ENCODE data around the gene SEC16A.

SEC16A gene

GRCh38 chr9:136474021-136474640 lies 8.7 kb downstream of the SEC16A start:
- Histone ChIP-seq H2AFZ (ENCODE audit: low read depth) (no peak overlapping the region), H3K4me2 (no peak overlapping the region), H3K9ac (no peak overlapping the region), H3K36me3 (ENCODE audit: insufficient read depth) (peaks cover 4% of the 10 kb centered on the region; the same call in 1 of the 2 replicates), H3K79me2 (ENCODE audit: insufficient read depth, low read depth) (peaks cover 15% of the 10 kb centered on the region), H3K4me1 (ENCODE audit: low read depth, poor library complexity, severe bottlenecking) (no peaks in the 10 kb centered on the region), H3K27me3 (ENCODE audit: insufficient read depth, low read depth) (no peaks in the 10 kb centered on the region), H4K20me1 (ENCODE audit: insufficient read depth) (0 out of 2 replicates have a peak, but pooled peaks cover 9% of the 10 kb centered on the region), H3K27ac (no peak overlapping the region), H3K4me3 (IDR thresholded peaks at IDR 0.05; ENCODE audit: insufficient read depth, low read depth, low read length) (no peak overlapping the region)
- no peak for TF ChIP-seq CTCF (conservative IDR thresholded peaks at IDR 0.05; ENCODE audit: low read depth, low read length)

- H3K27ac ChIP-seq, result no peak overlapping the region
- no peak overlapping the region for H2AFZ ChIP-seq (ENCODE audit: low read depth)
- H3K4me2 ChIP-seq, result no peak overlapping the region
- TF ChIP-seq CTCF (conservative IDR thresholded peaks at IDR 0.05; ENCODE audit: low read depth, low read length), result no peak
- peaks cover 4% of the 10 kb centered on the region; the same call in 1 of the 2 replicates for H3K36me3 ChIP-seq (ENCODE audit: insufficient read depth)
- 0 out of 2 replicates have a peak, but pooled peaks cover 2% of the 10 kb centered on the region for H4K20me1 ChIP-seq (ENCODE audit: insufficient read depth)
- no peak overlapping the region for H3K4me3 ChIP-seq (IDR thresholded peaks at IDR 0.05; ENCODE audit: insufficient read depth, low read depth, low read length)
- no peaks in the 10 kb centered on the region for H3K4me1 ChIP-seq (ENCODE audit: low read depth, poor library complexity, severe bottlenecking)
- no peaks in the 10 kb centered on the region for H3K27me3 ChIP-seq (ENCODE audit: insufficient read depth, low read depth)
- no peak overlapping the region for H3K9ac ChIP-seq
- H3K79me2 ChIP-seq (ENCODE audit: insufficient read depth, low read depth), result peaks cover 7% of the 10 kb centered on the region; the same call in 1 of the 2 replicates
These were observed 9.5 kb downstream of the SEC16A start for GRCh38 chr9:136473354-136473721.

- Histone ChIP-seq H3K4me2 (no peak overlapping the region), H3K36me3 (ENCODE audit: insufficient read depth) (peaks cover 4% of the 10 kb centered on the region; the same call in 1 of the 2 replicates), H3K4me3 (IDR thresholded peaks at IDR 0.05; ENCODE audit: insufficient read depth, low read depth, low read length) (no peak overlapping the region), H3K4me1 (ENCODE audit: low read depth, poor library complexity, severe bottlenecking) (no peaks in the 10 kb centered on the region), H3K79me2 (ENCODE audit: insufficient read depth, low read depth) (peaks cover 2% of the 10 kb centered on the region; the same call in 1 of the 2 replicates), H4K20me1 (ENCODE audit: insufficient read depth) (no peaks in the 10 kb centered on the region), H3K27ac (no peak overlapping the region), H3K9ac (no peak overlapping the region), H2AFZ (ENCODE audit: low read depth) (no peak overlapping the region), H3K27me3 (ENCODE audit: insufficient read depth, low read depth) (no peaks in the 10 kb centered on the region)
- no peak for TF ChIP-seq CTCF (conservative IDR thresholded peaks at IDR 0.05; ENCODE audit: low read depth, low read length)
These were observed 10.0 kb downstream of the SEC16A start for GRCh38 chr9:136472640-136473353.

GRCh38 chr9:136471802-136472487 lies 10.9 kb downstream of the SEC16A start:
- no peak overlapping the region for H3K4me3 ChIP-seq (IDR thresholded peaks at IDR 0.05; ENCODE audit: insufficient read depth, low read depth, low read length)
- H3K4me2 ChIP-seq, result no peak overlapping the region
- H3K79me2 ChIP-seq (ENCODE audit: insufficient read depth, low read depth), result no peaks in the 10 kb centered on the region; the same call in 1 of the 2 replicates
- no peak overlapping the region for H2AFZ ChIP-seq (ENCODE audit: low read depth)
- no peaks in the 10 kb centered on the region for H3K27me3 ChIP-seq (ENCODE audit: insufficient read depth, low read depth)
- peaks cover 4% of the 10 kb centered on the region; the same call in 1 of the 2 replicates for H3K36me3 ChIP-seq (ENCODE audit: insufficient read depth)
- no peak overlapping the region for H3K27ac ChIP-seq
- no peak for TF ChIP-seq CTCF (conservative IDR thresholded peaks at IDR 0.05; ENCODE audit: low read depth, low read length)
- H4K20me1 ChIP-seq (ENCODE audit: insufficient read depth), result no peaks in the 10 kb centered on the region
- H3K4me1 ChIP-seq (ENCODE audit: low read depth, poor library complexity, severe bottlenecking), result no peaks in the 10 kb centered on the region
- no peak overlapping the region for H3K9ac ChIP-seq
